Uterus (tissue), 4 donors: ENCODE results near the gene ZNF396. TPM values are rescaled to one million over a fixed set of nuclear protein-coding genes. Genes with fewer than 3 reads are reported as not detected.

Source experiments
- DNase-seq, 2 donors: peaks; one replicate each; pipeline ENCODE4 v3.0.0-alpha.2; 2019 to 2020
- H3K27ac ChIP-seq, 2 donors: fragments of 200-600 bp; sonication (generic); 1 replicate in 1 of 2; 2 replicates in 1 of 2; pipeline ENCODE4 v1.5.1; 2016 to 2018
- H3K27me3 ChIP-seq, 2 donors: fragments of 200-600 bp; sonication (generic); one replicate each; pipeline ENCODE4 v1.5.1; 2018 to 2019; ENCODE audit warnings: control low read depth in 1 of 2
- H3K36me3 ChIP-seq, 2 donors: fragments of 200-600 bp; sonication (generic); one replicate each; pipeline ENCODE4 v1.5.1; 2019; ENCODE audit warnings: control low read depth in 1 of 2
- H3K4me1 ChIP-seq, 2 donors: fragments of 200-600 bp; sonication (generic); one replicate each; pipeline ENCODE4 v1.5.1; 2018 to 2019; ENCODE audit warnings: control low read depth in 1 of 2
- H3K4me3 ChIP-seq, 2 donors: fragments of 200-600 bp; sonication (generic); 1 replicate in 1 of 2; 2 replicates in 1 of 2; pipeline ENCODE4 v1.5.1; 2018 to 2019; ENCODE audit warnings: mild to moderate bottlenecking in 1 of 2
- H3K9me3 ChIP-seq, 2 donors: fragments of 200-600 bp; sonication (generic); one replicate each; pipeline ENCODE4 v1.5.1; 2019; ENCODE audit warnings: control low read depth in 1 of 2
- CTCF ChIP-seq, 4 experiments: fragments of 200-600 bp in 2 of 4; fragments of 450-650 bp in 2 of 4; sonication (generic) in 2 of 4; IDR thresholded peaks; one replicate each; pipeline ENCODE4 v1.5.1; 2016 to 2019; ENCODE audit warnings: antibody characterized with exemption in 4 of 4, mild to moderate bottlenecking in 2 of 4, moderate library complexity in 1 of 4
- POLR2A ChIP-seq, 2 donors: fragments of 450-650 bp; IDR thresholded peaks; one replicate each; pipeline ENCODE4 v1.6.1; 2016; ENCODE audit warnings: antibody characterized with exemption in 2 of 2, mild to moderate bottlenecking in 1 of 2, moderate library complexity in 1 of 2
- intact Hi-C: fragments of 100-400 bp; cut with DNase I; formaldehyde crosslinking; loops from one replicate; pipeline ENCODE4 v1.15.1; 2023; ENCODE audit warnings: low total_unique reads
- total RNA-seq, 4 donors: library from RNA; depleted of rRNA in 3 of 4; stranded (reverse); fragments of >200 nt in 3 of 4; gene quantifications; one replicate each; pipeline versions ENCODE4 v1.1.0 to v1.2.4, GENCODE V29; 2014 to 2023
- donor health status: DM: yes; HTN: yes; CAD: no.

ZNF396 gene
- total RNA-seq, 4 donors from 2014 or later = 0.26 to 3.9 (median 1.0) TPM

DNA sequence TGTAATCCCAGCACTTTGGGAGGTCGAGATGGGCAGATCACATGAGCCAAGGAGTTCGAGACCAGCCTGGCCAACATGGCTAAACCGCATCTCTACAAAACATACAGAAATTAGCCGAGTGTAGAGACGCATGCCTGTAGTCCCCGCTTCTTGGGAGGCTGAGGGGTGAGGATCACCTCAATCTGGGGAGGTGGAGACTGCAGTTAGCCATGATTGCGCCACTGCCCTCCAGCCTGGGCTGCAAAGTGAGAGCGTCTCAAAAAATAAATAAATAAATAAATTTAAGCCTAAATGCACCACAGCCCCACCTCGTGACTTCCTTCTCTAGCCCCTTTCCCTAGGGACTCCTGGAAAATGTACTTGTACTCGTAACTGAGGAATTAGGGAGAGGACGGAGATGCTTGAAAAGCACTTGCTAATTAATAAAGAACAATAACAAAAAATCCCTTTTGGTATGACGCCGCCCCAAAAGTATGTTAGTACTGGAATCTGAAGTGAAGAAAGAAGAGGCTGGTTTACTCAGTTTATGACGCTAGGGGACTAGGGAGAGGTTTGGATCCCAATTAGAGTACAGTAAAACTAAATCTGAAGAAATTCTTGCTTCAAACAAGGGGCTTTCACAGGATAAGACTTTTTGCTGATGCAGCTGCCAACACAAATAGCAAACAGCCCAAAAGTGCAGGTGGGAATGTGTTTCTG is 887 bp upstream of the ZNF396 start:
- TF ChIP-seq CTCF (IDR thresholded peaks at IDR 0.05) (no peak), POLR2A (IDR thresholded peaks at IDR 0.05) (no peak)
- H3K36me3 ChIP-seq = no peaks in the 10 kb centered on the region
- intact Hi-C loops = no loop called here
- H3K27ac ChIP-seq = no peak overlapping the region
- no peaks in the 10 kb centered on the region for H3K9me3 ChIP-seq
- H3K4me3 ChIP-seq = no peak overlapping the region
- H3K27me3 ChIP-seq = no peaks in the 10 kb centered on the region
- no peaks in the 10 kb centered on the region for H3K4me1 ChIP-seq
- DNase-seq = no peak

DNA sequence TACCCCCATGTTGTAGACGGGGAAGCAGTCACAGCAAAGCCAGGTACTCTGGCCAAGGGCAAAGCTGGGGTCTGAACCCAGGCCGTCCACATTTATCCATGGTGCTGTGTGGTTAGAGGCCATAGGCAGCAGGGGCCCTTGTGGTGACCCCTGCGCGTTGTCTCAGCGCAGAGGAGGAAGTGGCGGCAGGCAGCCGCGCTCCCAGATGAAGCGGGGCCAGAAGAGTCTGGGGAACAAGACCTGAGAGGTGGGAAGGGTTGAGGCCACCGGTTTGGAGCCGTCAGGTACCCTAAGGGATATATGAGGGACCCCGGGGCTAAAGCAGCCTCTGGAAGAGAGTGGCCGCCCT is 770 bp downstream of the ZNF396 start:
- intact Hi-C loops = no loop called here
- TF ChIP-seq POLR2A (IDR thresholded peaks at IDR 0.05) (no peak), CTCF (IDR thresholded peaks at IDR 0.05) (no peak)
- Histone ChIP-seq H3K9me3 (no peaks in the 10 kb centered on the region), H3K27me3 (no peaks in the 10 kb centered on the region), H3K36me3 (no peaks in the 10 kb centered on the region), H3K4me1 (no peaks in the 10 kb centered on the region), H3K4me3 (peak overlapping the region; percentile 80 to 81), H3K27ac (no peak overlapping the region)
- DNase-seq = no peak

GRCh38 chr18:35374708-35375107 is 2.4 kb downstream of the ZNF396 start:
- Histone ChIP-seq H3K27me3 (no peaks in the 10 kb centered on the region), H3K4me3 (no peak overlapping the region), H3K36me3 (no peaks in the 10 kb centered on the region), H3K9me3 (no peaks in the 10 kb centered on the region), H3K4me1 (no peaks in the 10 kb centered on the region), H3K27ac (no peak overlapping the region)
- intact Hi-C loops = no loop called here
- DNase-seq = no peak
- TF ChIP-seq POLR2A (IDR thresholded peaks at IDR 0.05) = no peak
- TF ChIP-seq CTCF (IDR thresholded peaks at IDR 0.05) = no peak

GRCh38 chr18:35371412-35372195 is 5.5 kb downstream of the ZNF396 start:
- Histone ChIP-seq H3K36me3 (no peaks in the 10 kb centered on the region), H3K4me3 (no peak overlapping the region), H3K27ac (no peak overlapping the region), H3K4me1 (no peaks in the 10 kb centered on the region), H3K9me3 (no peaks in the 10 kb centered on the region), H3K27me3 (no peaks in the 10 kb centered on the region)
- no peak for DNase-seq
- intact Hi-C loops = no loop called here
- TF ChIP-seq CTCF (IDR thresholded peaks at IDR 0.05) = no peak
- TF ChIP-seq POLR2A (IDR thresholded peaks at IDR 0.05) = no peak

GRCh38 chr18:35369126-35369525 is 8.0 kb downstream of the ZNF396 start:
- no peaks in the 10 kb centered on the region for H3K36me3 ChIP-seq

More at GRCh38 chr18:35369126-35369525, 8.0 kb downstream of the ZNF396 start:
- no peaks in the 10 kb centered on the region for H3K4me1 ChIP-seq
- H3K27me3 ChIP-seq = no peaks in the 10 kb centered on the region
- H3K9me3 ChIP-seq = no peaks in the 10 kb centered on the region
- H3K27ac ChIP-seq = no peak overlapping the region
- DNase-seq = no peak
- TF ChIP-seq CTCF (IDR thresholded peaks at IDR 0.05) (no peak), POLR2A (IDR thresholded peaks at IDR 0.05) (no peak)
- intact Hi-C loops = no loop called here
- H3K4me3 ChIP-seq = no peak overlapping the region
